NCI-H69 (cell line): ENCODE data around the gene MAP1LC3C.
A peak's percentile ranks its signal among the peaks of the same experiment; 100 is the strongest.

Source experiments
- DNase-seq: peaks from one replicate; lab custom pipeline; 2025; lab: John Stamatoyannopoulos, UW

The MAP1LC3C gene

GRCh38 chr1:241999026-241999425 is at the start of gene MAP1LC3C:
Gene MAP1LC3C, minus strand, starts transcription at chr1:241999098. Its CDS starts 90 bp downstream, at chr1:241999008.
- peak; percentile 15 for DNase-seq

- no peak for DNase-seq
Measured at GRCh38 chr1:242043165-242043564, 44.3 kb upstream of the MAP1LC3C start.

GRCh38 chr1:242034392-242034791 is 35.5 kb upstream of the MAP1LC3C start:
- no peak for DNase-seq

- no peak for DNase-seq
Measured at GRCh38 chr1:242033447-242033846, 34.5 kb upstream of the MAP1LC3C start.

- no peak for DNase-seq
Measured at GRCh38 chr1:242030071-242030470, 31.2 kb upstream of the MAP1LC3C start.

- DNase-seq: no peak
Measured at GRCh38 chr1:242025681-242026080, 26.8 kb upstream of the MAP1LC3C start.

GRCh38 chr1:242023805-242024204 is 24.9 kb upstream of the MAP1LC3C start:
- DNase-seq: no peak

- no peak for DNase-seq
Measured at GRCh38 chr1:242019018-242019417, 20.1 kb upstream of the MAP1LC3C start.

- DNase-seq: peak; percentile 84
Measured at GRCh38 chr1:242017580-242018233, 18.8 kb upstream of the MAP1LC3C start.

GRCh38 chr1:242016479-242016878 is 17.6 kb upstream of the MAP1LC3C start:
- no peak for DNase-seq

- no peak for DNase-seq
Measured at GRCh38 chr1:242011894-242012660, 13.2 kb upstream of the MAP1LC3C start.

- no peak for DNase-seq
Measured at GRCh38 chr1:242008826-242009495, 10.1 kb upstream of the MAP1LC3C start.

GRCh38 chr1:242006976-242007375 is 8.1 kb upstream of the MAP1LC3C start:
- DNase-seq: no peak

- no peak for DNase-seq
Measured at GRCh38 chr1:242005866-242006535, 7.1 kb upstream of the MAP1LC3C start.

- DNase-seq: no peak
Measured at GRCh38 chr1:242004751-242005495, 6.0 kb upstream of the MAP1LC3C start.

GRCh38 chr1:242002510-242002909 is 3.6 kb upstream of the MAP1LC3C start:
- DNase-seq: no peak

- DNase-seq: no peak
Measured at GRCh38 chr1:242002072-242002471, 3.2 kb upstream of the MAP1LC3C start.

- no peak for DNase-seq
Measured at GRCh38 chr1:242000434-242000833, 1.5 kb upstream of the MAP1LC3C start.

- DNase-seq: peak; percentile 85
Measured at GRCh38 chr1:241998412-241998921, 431 bp downstream of the MAP1LC3C start.

- no peak for DNase-seq
Measured at GRCh38 chr1:241997401-241997998, 1.4 kb downstream of the MAP1LC3C start.

GRCh38 chr1:241994171-241994570 is 4.7 kb downstream of the MAP1LC3C start:
- DNase-seq: no peak
